K562 (cell line): ENCODE measurements around the gene PRDM12. TPM values are rescaled to one million over a fixed set of nuclear protein-coding genes. Genes with fewer than 3 reads are reported as not detected.

Source experiments
- ADNP ChIP-seq: fragments of 200-800 bp; sonication (Bioruptor generic); IDR thresholded peaks from 2 replicates; pipeline ENCODE4 v1.6.1; 2016; ENCODE audit warnings: missing genetic modification characterization, missing compliant biosample characterization
- ARNT ChIP-seq, 2 experiments: fragments of 450-650 bp; IDR thresholded peaks; 2 replicates each; pipeline ENCODE4 v1.6.1; 2016; ENCODE audit warnings: mild to moderate bottlenecking in 1 of 2
- CREB1 ChIP-seq, 2 experiments: sonication (generic) in 1 of 2; formaldehyde crosslinking in 1 of 2; IDR thresholded peaks; 2 replicates each; pipeline versions ENCODE4 v1.6.1 to v1.8.0; 2012 to 2022; ENCODE audit warnings: inconsistent platforms in 1 of 2, mild to moderate bottlenecking in 1 of 2, missing genetic modification reagents in 1 of 2, moderate library complexity in 1 of 2
- FOXJ2 ChIP-seq: fragments of 200-800 bp; sonication (Bioruptor generic); IDR thresholded peaks from 2 replicates; pipeline ENCODE4 v1.6.1; 2016; ENCODE audit warnings: missing genetic modification characterization, missing compliant biosample characterization
- FOXP4 ChIP-seq: sonication (generic); formaldehyde crosslinking; IDR thresholded peaks from 2 replicates; pipeline ENCODE4 v1.8.0; 2022; ENCODE audit warnings: mild to moderate bottlenecking, missing genetic modification reagents, borderline replicate concordance
- GATAD2A ChIP-seq: fragments of 450-650 bp; IDR thresholded peaks from 2 replicates; pipeline ENCODE4 v1.6.1; 2017
- GTF2F1 ChIP-seq: IDR thresholded peaks from 2 replicates; pipeline ENCODE4 v1.6.1; 2011; ENCODE audit warnings: low read depth, low read length, improper control_type of control experiment
- HDAC1 ChIP-seq, 2 experiments: fragments of 450-650 bp; IDR thresholded peaks; 2 replicates each; pipeline ENCODE4 v1.6.1; 2016 to 2017; ENCODE audit warnings: inconsistent platforms in 1 of 2, mild to moderate bottlenecking in 1 of 2, moderate library complexity in 1 of 2
- HIVEP1 ChIP-seq: fragments of 250-450 bp; sonication (Bioruptor Pico); IDR thresholded peaks from 2 replicates; pipeline ENCODE4 v1.4.0; 2020; ENCODE audit warnings: mild to moderate bottlenecking
- NFXL1 ChIP-seq: fragments of 450-650 bp; formaldehyde crosslinking; IDR thresholded peaks from 2 replicates; pipeline ENCODE4 v1.4.0; 2021; ENCODE audit warnings: mild to moderate bottlenecking
- PHF8 ChIP-seq: fragments of 200-600 bp; sonication (generic); IDR thresholded peaks from 2 replicates; pipeline ENCODE4 v1.6.1; 2012; ENCODE audit warnings: mixed run types, mild to moderate bottlenecking, inconsistent platforms, low read length, moderate library complexity, borderline replicate concordance
- PHTF2 ChIP-seq: fragments of 250-450 bp; sonication (Bioruptor Pico); IDR thresholded peaks from 2 replicates; pipeline ENCODE4 v1.5.0; 2021; ENCODE audit warnings: mild to moderate bottlenecking
- PREB ChIP-seq: sonication (generic); formaldehyde crosslinking; IDR thresholded peaks from 2 replicates; pipeline ENCODE4 v1.8.1; 2023; ENCODE audit warnings: mild to moderate bottlenecking, missing genetic modification reagents
- PTTG1 ChIP-seq: fragments of 450-650 bp; IDR thresholded peaks from 2 replicates; pipeline ENCODE4 v1.6.1; 2016; ENCODE audit warnings: low read depth, mild to moderate bottlenecking, missing genetic modification characterization, missing compliant biosample characterization
- RFX5 ChIP-seq: IDR thresholded peaks from 2 replicates; pipeline ENCODE4 v1.6.1; 2011; ENCODE audit warnings: low read depth, mild to moderate bottlenecking, improper control_type of control experiment, low read length
- SMARCA4 ChIP-seq: fragments of 450-650 bp; IDR thresholded peaks from 2 replicates; pipeline ENCODE4 v1.6.1; 2016
- SMARCA5 ChIP-seq: fragments of 450-650 bp; IDR thresholded peaks from 2 replicates; pipeline ENCODE4 v1.6.1; 2016
- SMARCE1 ChIP-seq: fragments of 450-650 bp; IDR thresholded peaks from 2 replicates; pipeline ENCODE4 v1.7.1; 2016; ENCODE audit warnings: mild to moderate bottlenecking
- TAF1 ChIP-seq: IDR thresholded peaks from 2 replicates; pipeline ENCODE4 v1.6.1; 2011; ENCODE audit warnings: mild to moderate bottlenecking, low read length, moderate library complexity; ENCODE audit not compliant: insufficient read depth, control insufficient read depth, severe bottlenecking; ENCODE audit errors: extremely low read depth
- THRAP3 ChIP-seq: fragments of 450-650 bp; IDR thresholded peaks from 2 replicates; pipeline ENCODE4 v1.6.1; 2016; ENCODE audit warnings: mild to moderate bottlenecking, inconsistent platforms, borderline replicate concordance
- ZBTB33 ChIP-seq: sonication (generic); formaldehyde crosslinking; IDR thresholded peaks from 2 replicates; pipeline ENCODE4 v1.8.1; 2023; ENCODE audit warnings: mild to moderate bottlenecking, missing genetic modification reagents
- ZNF121 ChIP-seq: sonication (generic); formaldehyde crosslinking; conservative IDR thresholded peaks from 2 replicates; pipeline ENCODE4 v1.8.0; 2022; ENCODE audit warnings: missing genetic modification reagents
- ZNF134 ChIP-seq: fragments of 250-450 bp; sonication (Bioruptor Pico); conservative IDR thresholded peaks from 2 replicates; pipeline ENCODE4 v1.4.0; 2020
- ZNF232 ChIP-seq: sonication (generic); formaldehyde crosslinking; IDR thresholded peaks from 2 replicates; pipeline ENCODE4 v1.8.0; 2022; ENCODE audit warnings: mild to moderate bottlenecking, missing genetic modification reagents
- ZNF408 ChIP-seq: fragments of 250-450 bp; sonication (Bioruptor Pico); IDR thresholded peaks from 2 replicates; pipeline ENCODE4 v1.4.0; 2020; ENCODE audit warnings: low read depth, mild to moderate bottlenecking, moderate library complexity
- ZSCAN32 ChIP-seq: fragments of 450-650 bp; formaldehyde crosslinking; IDR thresholded peaks from 2 replicates; pipeline ENCODE4 v1.4.0; 2020; ENCODE audit warnings: mild to moderate bottlenecking, moderate library complexity
- polyA plus RNA-seq, 8 experiments: library from polyadenylated mRNA; depleted of rRNA in 4 of 8; stranded (reverse) in 5 of 8; unstranded in 3 of 8; fragments of >200 nt; fragmentation: Nextera tagmentation in 2 of 8; fragmentation: Illumina TruSeq in 1 of 8; extraction: Ambion mirVana in 2 of 8; extraction: Trizol in 1 of 8; gene quantifications; 2 replicates each; pipeline versions ENCODE4 v1.2.1 to v1.2.3, GENCODE V29; 2011 to 2014; ENCODE audit warnings: inconsistent platforms in 1 of 8, missing spikeins in 1 of 8
- total RNA-seq, 7 experiments: library from RNA; depleted of rRNA in 6 of 7; stranded (reverse); fragments of >200 nt in 6 of 7; fragmentation: Illumina TruSeq in 2 of 7; extraction: Trizol in 2 of 7; gene quantifications; 2 replicates each; pipeline versions ENCODE4 v1.2.1 to v1.2.3, GENCODE V29; 2011 to 2021; ENCODE audit warnings: low replicate concordance in 1 of 7

Gene PRDM12
- total and polyA plus RNA-seq, 9 of the 15 experiments (the other 6 are each of a cell fraction or from before 2014, with no cell fraction given), result 0.04 to 0.22 (median 0.07) TPM; not detected in 3

- TF ChIP-seq ZNF408 (CRISPR knock-in tag) (no peak), RFX5 (no peak), HDAC1 (IDR thresholded peaks at IDR 0.05) (peak in 1 of 2 experiments; percentile 92; a peak in 2 of 4 replicates), TAF1 (peak; percentile 98), THRAP3 (no peak), PHF8 (peak; percentile 97), PTTG1 (tag) (no peak), FOXP4 (no peak), PHTF2 (CRISPR knock-in tag) (no peak), ZNF121 (CRISPR knock-in tag) (no peak), ADNP (no peak), CREB1 (IDR thresholded peaks at IDR 0.05) (peak; percentile 31; the same call in 1 of the 2 replicates), CREB1 (CRISPR knock-in tag; IDR thresholded peaks at IDR 0.05) (peak; percentile 47; the same call in 1 of the 2 replicates), ZNF232 (no peak), NFXL1 (CRISPR knock-in tag) (no peak), GTF2F1 (no peak), PREB (CRISPR knock-in tag) (no peak), ZNF134 (CRISPR knock-in tag) (no peak), SMARCA5 (no peak), ARNT (IDR thresholded peaks at IDR 0.05) (no peak), ZBTB33 (CRISPR knock-in tag) (no peak), SMARCA4 (no peak), GATAD2A (no peak), FOXJ2 (tag) (0 out of 2 replicates have a peak, but pooled peaks have one; percentile 22), SMARCE1 (no peak), ZSCAN32 (CRISPR knock-in tag) (no peak), HIVEP1 (no peak)
These were observed 29.2 kb downstream of the PRDM12 start, which contains the start of gene EXOSC2 (continued) for GRCh38 chr9:130693426-130694191.
